Measurements from ENCODE around the gene DYNLRB1.

The DYNLRB1 gene

DNA sequence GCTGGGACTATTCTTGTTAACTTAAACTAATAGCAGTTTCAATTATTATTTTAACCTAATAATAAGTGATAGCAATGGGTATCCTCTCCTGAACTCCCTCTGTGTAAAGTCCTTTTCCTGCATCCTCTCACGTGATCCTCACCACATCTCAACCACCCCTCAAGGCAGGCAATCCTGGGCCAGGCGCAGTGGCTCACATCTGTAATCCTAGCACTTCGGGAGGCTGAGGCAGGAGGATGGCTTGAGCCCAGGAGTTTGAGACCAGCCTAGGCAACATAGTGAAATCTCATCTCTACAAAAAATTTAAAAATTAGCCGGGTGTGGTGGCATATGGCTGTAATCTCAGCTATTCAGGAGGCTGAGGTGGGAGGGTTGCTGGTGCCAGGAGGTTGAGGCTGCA is 66.0 kb downstream of the DYNLRB1 start:
- H3K4me3 ChIP-seq (ENCODE audit: low read depth, low read length) = no peak overlapping the region
- in situ Hi-C loops (cut with HindIII; ENCODE audit: low sequenced_read_pairs) = no loop called here
- TF ChIP-seq, protein P1, sequence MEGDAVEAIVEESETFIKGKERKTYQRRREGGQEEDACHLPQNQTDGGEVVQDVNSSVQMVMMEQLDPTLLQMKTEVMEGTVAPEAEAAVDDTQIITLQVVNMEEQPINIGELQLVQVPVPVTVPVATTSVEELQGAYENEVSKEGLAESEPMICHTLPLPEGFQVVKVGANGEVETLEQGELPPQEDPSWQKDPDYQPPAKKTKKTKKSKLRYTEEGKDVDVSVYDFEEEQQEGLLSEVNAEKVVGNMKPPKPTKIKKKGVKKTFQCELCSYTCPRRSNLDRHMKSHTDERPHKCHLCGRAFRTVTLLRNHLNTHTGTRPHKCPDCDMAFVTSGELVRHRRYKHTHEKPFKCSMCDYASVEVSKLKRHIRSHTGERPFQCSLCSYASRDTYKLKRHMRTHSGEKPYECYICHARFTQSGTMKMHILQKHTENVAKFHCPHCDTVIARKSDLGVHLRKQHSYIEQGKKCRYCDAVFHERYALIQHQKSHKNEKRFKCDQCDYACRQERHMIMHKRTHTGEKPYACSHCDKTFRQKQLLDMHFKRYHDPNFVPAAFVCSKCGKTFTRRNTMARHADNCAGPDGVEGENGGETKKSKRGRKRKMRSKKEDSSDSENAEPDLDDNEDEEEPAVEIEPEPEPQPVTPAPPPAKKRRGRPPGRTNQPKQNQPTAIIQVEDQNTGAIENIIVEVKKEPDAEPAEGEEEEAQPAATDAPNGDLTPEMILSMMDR (IDR thresholded peaks at IDR 0.05; ENCODE audit: low read depth, low read length, missing control alignments) = no peak
- DNase-seq (ENCODE audit: low read depth) = no peak

DNA sequence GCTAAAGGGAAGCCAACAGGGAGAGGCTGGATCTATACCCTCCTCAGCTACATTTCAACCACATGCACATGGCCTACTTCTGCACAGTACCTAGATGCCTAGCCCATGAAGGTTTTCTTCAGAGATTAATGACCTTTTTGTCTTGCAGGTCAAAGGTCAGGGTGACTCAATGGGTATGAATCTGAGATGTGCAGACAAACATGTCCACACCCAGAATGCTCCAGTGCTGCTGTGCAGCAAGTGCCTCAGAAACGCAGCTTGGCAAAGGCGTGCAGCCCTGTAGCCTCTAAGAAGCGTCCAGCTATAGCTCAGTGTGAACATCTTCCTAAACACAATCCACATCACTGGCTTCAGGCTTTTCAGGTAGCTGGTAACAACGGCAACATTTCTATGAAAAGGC is 66.7 kb downstream of the DYNLRB1 start:
- DNase-seq (ENCODE audit: low read depth) = no peak
- TF ChIP-seq, protein P1 (IDR thresholded peaks at IDR 0.05; ENCODE audit: low read depth, low read length, missing control alignments) = no peak
- in situ Hi-C loops (cut with HindIII; ENCODE audit: low sequenced_read_pairs) = no loop called here
- H3K4me3 ChIP-seq (ENCODE audit: low read depth, low read length) = no peak overlapping the region

DNA sequence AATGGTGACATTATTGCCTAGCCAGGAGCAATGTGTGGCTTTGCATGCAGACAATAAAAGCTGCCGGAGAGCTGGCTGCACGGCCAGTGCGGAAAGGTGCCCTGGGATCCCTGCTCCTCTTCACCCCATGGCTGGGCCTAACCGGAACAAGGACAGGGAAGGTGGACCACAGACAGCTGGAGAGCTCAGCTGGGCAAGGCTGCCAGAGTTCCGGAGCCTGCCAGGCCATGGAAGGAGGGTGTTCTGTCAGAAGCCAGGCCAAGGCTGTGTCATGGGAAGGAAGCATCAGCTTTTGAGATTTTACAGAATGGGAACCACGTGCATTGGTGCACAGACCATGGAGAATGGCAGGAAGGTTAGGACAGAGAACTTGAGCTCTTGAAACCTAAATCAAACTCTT is 67.3 kb downstream of the DYNLRB1 start:
- TF ChIP-seq, protein P1 (IDR thresholded peaks at IDR 0.05; ENCODE audit: low read depth, low read length, missing control alignments) = no peak
- no peak for DNase-seq (ENCODE audit: low read depth)
- H3K4me3 ChIP-seq (ENCODE audit: low read depth, low read length) = no peak overlapping the region
- in situ Hi-C loops (cut with HindIII; ENCODE audit: low sequenced_read_pairs) = no loop called here

DNA sequence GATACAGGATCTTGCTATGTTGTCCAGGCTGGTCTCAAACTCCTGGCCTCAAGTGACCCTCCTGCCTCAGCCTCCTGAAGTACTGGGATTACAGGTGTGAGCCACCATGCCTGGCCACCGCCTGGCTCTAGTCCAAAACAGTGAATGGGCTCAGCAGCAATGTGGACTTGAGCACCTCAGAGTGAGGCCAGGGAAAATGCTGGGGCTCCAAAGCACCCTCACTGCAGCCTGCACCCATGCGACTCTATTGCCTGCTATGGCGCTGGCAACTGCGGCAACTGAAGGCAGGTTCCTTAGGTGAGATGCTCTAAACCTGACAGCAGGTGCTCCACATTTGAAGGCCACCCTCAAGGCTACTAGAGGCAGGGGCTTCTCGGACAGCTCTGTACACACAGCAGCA is 68.8 kb downstream of the DYNLRB1 start:
- no peak for DNase-seq (ENCODE audit: low read depth)
- in situ Hi-C loops (cut with HindIII; ENCODE audit: low sequenced_read_pairs) = no loop called here
- TF ChIP-seq, protein P1 (IDR thresholded peaks at IDR 0.05; ENCODE audit: low read depth, low read length, missing control alignments) = no peak
- H3K4me3 ChIP-seq (ENCODE audit: low read depth, low read length) = no peak overlapping the region

DNA sequence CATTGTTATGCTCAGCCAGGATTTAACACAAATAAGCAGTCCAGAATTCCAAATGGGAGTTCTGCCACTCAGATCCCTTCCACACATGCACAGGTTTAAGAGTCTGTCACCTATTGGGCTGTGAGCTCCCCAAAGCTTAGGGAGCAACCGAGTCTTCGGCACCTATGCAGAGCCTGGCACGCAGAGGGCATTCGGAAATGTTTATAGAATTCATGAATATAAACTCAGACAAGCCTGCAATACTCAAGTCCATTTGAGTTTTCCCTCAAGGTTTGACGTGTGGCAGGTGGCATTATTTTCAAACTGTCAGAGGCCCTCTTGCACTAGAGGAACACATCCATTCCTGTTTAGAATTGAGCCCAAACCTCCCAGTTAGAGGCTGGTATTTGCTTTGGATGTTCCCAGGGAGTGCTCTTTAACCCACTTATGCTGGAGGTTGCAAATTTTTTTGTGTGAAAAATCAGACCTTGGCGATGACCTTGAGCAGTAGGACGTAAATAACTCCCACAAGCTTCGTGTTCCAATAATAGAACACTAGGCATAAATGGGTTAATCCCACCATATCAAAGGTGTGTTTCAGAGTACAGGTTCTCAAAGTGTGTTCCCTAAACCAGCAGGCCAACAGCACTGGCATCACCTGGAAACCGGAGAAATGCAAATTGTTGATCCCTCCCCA is 70.4 kb downstream of the DYNLRB1 start:
- in situ Hi-C loops (cut with HindIII; ENCODE audit: low sequenced_read_pairs) = no loop called here
- DNase-seq (ENCODE audit: low read depth) = no peak
- TF ChIP-seq, protein P1 (IDR thresholded peaks at IDR 0.05; ENCODE audit: low read depth, low read length, missing control alignments) = no peak
- H3K4me3 ChIP-seq (ENCODE audit: low read depth, low read length) = no peak overlapping the region

Data from astrocyte of the cerebellum (primary cell).